Measurements from ENCODE around the gene SMC1B. TPM values are rescaled to one million over a fixed set of nuclear protein-coding genes. Genes with fewer than 3 reads are reported as not detected.

SMC1B gene
- total RNA-seq, 2 donors from 2014 or later: not detected

DNA sequence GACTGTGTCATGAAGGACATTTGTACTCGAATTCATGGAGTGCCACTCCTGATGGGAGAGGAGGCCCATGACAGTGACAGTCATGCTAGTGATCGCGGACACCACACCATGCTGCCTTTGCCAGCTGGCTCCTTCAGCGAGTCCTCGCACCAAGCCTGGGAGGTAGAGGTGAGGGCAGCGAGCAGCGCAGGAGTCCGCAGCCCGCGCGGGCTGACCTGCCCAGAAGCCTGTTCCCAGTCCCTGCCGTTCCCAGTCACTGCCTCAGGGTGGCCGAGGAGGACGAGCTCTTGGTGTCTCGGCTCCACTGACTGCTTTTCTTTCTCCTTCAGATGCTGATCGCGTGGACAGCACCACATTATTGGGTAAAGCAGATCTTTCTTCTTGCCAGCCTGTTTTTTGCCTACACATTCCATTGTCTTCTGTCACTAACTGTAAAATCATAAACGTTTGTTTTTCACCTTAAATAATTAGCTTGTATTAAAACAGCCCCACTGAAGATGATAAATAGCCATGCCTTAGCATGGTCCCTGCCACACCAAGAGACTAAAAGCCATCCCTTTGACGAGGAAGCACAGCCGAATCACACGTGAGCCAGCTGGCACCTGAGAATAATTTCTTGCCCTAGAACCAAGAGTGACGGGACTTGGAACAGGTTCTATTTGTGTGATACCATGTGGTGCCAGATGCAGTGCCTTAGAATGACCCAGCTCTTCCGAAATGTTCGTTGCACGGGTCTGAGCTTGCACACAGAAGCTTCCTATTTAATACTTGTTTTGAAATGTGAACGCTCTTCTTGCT is 78.2 kb downstream of the SMC1B start:
- intact Hi-C loops (cut with DNase I): no loop called here
- no peaks in the 10 kb centered on the region for H3K4me1 ChIP-seq
- H3K27ac ChIP-seq: no peak overlapping the region
- TF ChIP-seq, protein P1, sequence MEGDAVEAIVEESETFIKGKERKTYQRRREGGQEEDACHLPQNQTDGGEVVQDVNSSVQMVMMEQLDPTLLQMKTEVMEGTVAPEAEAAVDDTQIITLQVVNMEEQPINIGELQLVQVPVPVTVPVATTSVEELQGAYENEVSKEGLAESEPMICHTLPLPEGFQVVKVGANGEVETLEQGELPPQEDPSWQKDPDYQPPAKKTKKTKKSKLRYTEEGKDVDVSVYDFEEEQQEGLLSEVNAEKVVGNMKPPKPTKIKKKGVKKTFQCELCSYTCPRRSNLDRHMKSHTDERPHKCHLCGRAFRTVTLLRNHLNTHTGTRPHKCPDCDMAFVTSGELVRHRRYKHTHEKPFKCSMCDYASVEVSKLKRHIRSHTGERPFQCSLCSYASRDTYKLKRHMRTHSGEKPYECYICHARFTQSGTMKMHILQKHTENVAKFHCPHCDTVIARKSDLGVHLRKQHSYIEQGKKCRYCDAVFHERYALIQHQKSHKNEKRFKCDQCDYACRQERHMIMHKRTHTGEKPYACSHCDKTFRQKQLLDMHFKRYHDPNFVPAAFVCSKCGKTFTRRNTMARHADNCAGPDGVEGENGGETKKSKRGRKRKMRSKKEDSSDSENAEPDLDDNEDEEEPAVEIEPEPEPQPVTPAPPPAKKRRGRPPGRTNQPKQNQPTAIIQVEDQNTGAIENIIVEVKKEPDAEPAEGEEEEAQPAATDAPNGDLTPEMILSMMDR (IDR thresholded peaks at IDR 0.05): no peak
- TF ChIP-seq POLR2A (IDR thresholded peaks at IDR 0.05): no peak
- 77 to 83% methylated on average over 21 to 26 of the region's 26 CpGs for WGBS, 2 donors
- peaks cover 4 to 16% of the 10 kb centered on the region in 2 donors for H3K36me3 ChIP-seq (replicated peaks in 1 of 2; ENCODE audit: insufficient read depth in 1 of 2, low read depth in 2 of 2)
- ATAC-seq (peak; percentile 35), DNase-seq (no peak)
- no peak overlapping the region for H3K4me3 ChIP-seq
- no peaks in the 10 kb centered on the region for H3K27me3 ChIP-seq
- H3K9me3 ChIP-seq: no peaks in the 10 kb centered on the region

DNA sequence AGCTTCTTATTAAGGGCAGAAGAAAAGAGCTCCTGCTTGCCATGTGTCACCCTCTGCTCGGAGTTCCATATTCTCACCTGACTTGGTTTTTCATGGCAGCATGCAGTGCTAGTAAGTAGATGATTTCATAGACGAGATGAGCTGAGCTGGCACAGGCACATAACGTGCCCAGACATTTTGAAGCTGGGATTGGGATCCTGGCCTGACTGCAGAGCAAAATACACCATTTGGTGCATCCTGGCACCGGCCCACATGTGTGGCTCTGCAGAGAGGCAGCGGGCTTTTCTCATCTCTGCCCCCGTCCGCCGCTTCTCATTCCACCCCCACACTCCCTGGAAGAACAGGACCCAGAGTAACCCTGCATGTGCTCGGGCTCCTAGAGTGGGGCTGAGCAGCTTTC is 78.9 kb downstream of the SMC1B start:
- Histone ChIP-seq H3K27ac (no peak overlapping the region), H3K4me1 (no peaks in the 10 kb centered on the region), H3K36me3 (replicated peaks in 1 of 2; ENCODE audit: insufficient read depth in 1 of 2, low read depth in 2 of 2) (peaks cover 4 to 16% of the 10 kb centered on the region in 2 donors), H3K4me3 (no peak overlapping the region), H3K9me3 (no peaks in the 10 kb centered on the region), H3K27me3 (no peaks in the 10 kb centered on the region)
- intact Hi-C loops (cut with DNase I): no loop called here
- WGBS, 2 donors: 83 to 93% methylated on average over 8 to 9 of the region's 9 CpGs
- ATAC-seq: no peak
- TF ChIP-seq, protein P1 (IDR thresholded peaks at IDR 0.05): no peak
- TF ChIP-seq POLR2A (IDR thresholded peaks at IDR 0.05): no peak
- no peak for DNase-seq

DNA sequence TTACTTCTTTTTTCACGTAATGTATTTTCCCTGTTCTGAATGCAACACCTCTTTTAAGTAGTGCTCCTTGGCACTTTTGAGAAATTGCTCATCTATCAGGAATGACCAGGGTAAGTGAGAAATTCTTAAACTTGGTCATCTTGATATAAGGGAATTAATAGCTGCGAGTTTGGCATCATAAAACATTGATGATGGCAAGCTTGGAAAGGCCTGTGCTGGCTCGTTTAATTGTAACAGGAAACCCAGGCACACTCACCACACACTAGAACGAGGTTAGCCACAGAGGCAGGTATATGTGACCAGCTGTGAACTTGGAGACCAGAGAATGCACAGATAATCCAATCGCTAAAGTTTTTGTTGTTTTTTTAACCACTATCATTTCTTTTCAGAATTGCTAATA is 79.3 kb downstream of the SMC1B start:
- DNase-seq: no peak
- intact Hi-C loops (cut with DNase I): no loop called here
- no peaks in the 10 kb centered on the region for H3K9me3 ChIP-seq
- no peak overlapping the region for H3K27ac ChIP-seq
- no peaks in the 10 kb centered on the region for H3K27me3 ChIP-seq
- no peak for ATAC-seq
- peaks cover 4 to 16% of the 10 kb centered on the region in 2 donors for H3K36me3 ChIP-seq (replicated peaks in 1 of 2; ENCODE audit: insufficient read depth in 1 of 2, low read depth in 2 of 2)
- no peak overlapping the region for H3K4me3 ChIP-seq
- 66 to 72% methylated on average over 5 of the region's 5 CpGs for WGBS, 2 donors
- H3K4me1 ChIP-seq: no peaks in the 10 kb centered on the region
- TF ChIP-seq, protein P1 (IDR thresholded peaks at IDR 0.05): no peak
- no peak for TF ChIP-seq POLR2A (IDR thresholded peaks at IDR 0.05)

DNA sequence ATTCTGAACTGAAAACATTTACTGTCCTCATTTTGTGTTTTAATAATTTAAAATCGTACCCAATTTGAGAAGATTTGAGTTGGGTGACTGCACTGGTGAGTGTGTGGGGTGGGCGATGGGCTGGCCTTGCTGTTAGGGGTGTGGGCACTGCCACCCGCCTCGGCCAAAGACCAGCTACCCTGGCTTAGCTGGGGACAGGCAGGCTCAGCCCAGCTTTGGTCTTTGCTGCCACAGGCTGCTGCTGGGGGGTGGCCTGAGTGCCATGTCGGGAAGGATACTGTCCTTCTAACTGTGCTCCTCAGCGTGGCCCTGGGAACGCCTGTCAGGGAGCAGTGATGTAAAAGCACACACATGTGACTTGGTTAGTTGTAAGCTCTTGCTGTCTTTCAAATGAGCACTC is 81.4 kb downstream of the SMC1B start:
- TF ChIP-seq, protein P1 (IDR thresholded peaks at IDR 0.05): no peak
- no peak for TF ChIP-seq POLR2A (IDR thresholded peaks at IDR 0.05)
- H3K4me3 ChIP-seq: no peak overlapping the region
- no peak for DNase-seq
- 83 to 88% methylated on average over 1 to 7 of the region's 7 CpGs for WGBS, 2 donors
- no peak overlapping the region for H3K27ac ChIP-seq
- intact Hi-C loops (cut with DNase I): no loop called here
- H3K27me3 ChIP-seq: no peaks in the 10 kb centered on the region
- ATAC-seq: no peak
- no peaks in the 10 kb centered on the region for H3K4me1 ChIP-seq
- H3K36me3 ChIP-seq (replicated peaks in 1 of 2; ENCODE audit: insufficient read depth in 1 of 2, low read depth in 2 of 2): peaks cover 4 to 13% of the 10 kb centered on the region in 2 donors
- H3K9me3 ChIP-seq: no peaks in the 10 kb centered on the region

DNA sequence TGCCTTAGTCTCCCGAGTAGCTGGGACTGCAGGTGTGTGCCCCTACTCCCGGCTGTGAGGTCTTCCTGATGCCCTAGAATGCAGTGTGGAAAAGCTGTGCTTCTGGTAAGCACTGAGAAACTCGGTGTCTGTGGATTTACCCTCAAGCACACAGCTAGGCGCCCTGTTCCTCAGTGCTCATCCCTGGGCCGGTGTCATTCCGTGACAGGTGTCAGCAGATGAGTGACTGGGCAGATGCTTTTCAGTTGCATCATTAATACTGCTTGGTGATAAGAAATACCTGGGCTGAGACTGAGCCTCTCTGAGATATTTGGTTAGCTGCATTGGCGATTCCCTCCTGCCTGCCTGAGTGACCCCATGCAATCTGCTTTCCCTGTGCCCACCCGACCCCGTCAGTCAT is 81.9 kb downstream of the SMC1B start:
- intact Hi-C loops (cut with DNase I): no loop called here
- H3K4me3 ChIP-seq: no peak overlapping the region
- H3K9me3 ChIP-seq: no peaks in the 10 kb centered on the region
- H3K27me3 ChIP-seq: no peaks in the 10 kb centered on the region
- no peak overlapping the region for H3K27ac ChIP-seq
- ATAC-seq: no peak
- H3K36me3 ChIP-seq (replicated peaks in 1 of 2; ENCODE audit: insufficient read depth in 1 of 2, low read depth in 2 of 2): peaks cover 4 to 13% of the 10 kb centered on the region in 2 donors
- no peak for DNase-seq
- 91 to 92% methylated on average over 7 to 9 of the region's 9 CpGs for whole genome bisulfite sequencing, 2 donors
- no peak for TF ChIP-seq POLR2A (IDR thresholded peaks at IDR 0.05)
- TF ChIP-seq, protein P1 (IDR thresholded peaks at IDR 0.05): no peak
- H3K4me1 ChIP-seq: no peaks in the 10 kb centered on the region
